KOPT-K1 (cell line): ENCODE measurements around the gene PMF1.
"Not testable (repeated sequence)": the region's sequence is repeated elsewhere in the genome, so short reads cannot be mapped to it uniquely, and the experiment has no call there.

Source experiments
- H3K27ac ChIP-seq: fragments of 200-600 bp; sonication (generic); 2 replicates; pipeline ENCODE4 v1.5.1; 2016; ENCODE audit warnings: antibody characterized with exemption, mild to moderate bottlenecking, low read depth, low read length; ENCODE audit not compliant: poor library complexity, severe bottlenecking
- H3K36me3 ChIP-seq: fragments of 200-600 bp; sonication (generic); 2 replicates; pipeline ENCODE4 v1.5.1; 2017; ENCODE audit warnings: antibody characterized with exemption, mild to moderate bottlenecking, low read length, moderate library complexity; ENCODE audit not compliant: insufficient read depth
- H3K9me3 ChIP-seq: fragments of 200-600 bp; sonication (generic); 2 replicates; pipeline ENCODE4 v1.5.1; 2017; ENCODE audit warnings: antibody characterized with exemption, low read length, mild to moderate bottlenecking; ENCODE audit not compliant: insufficient read depth, poor library complexity, severe bottlenecking

Gene PMF1

DNA sequence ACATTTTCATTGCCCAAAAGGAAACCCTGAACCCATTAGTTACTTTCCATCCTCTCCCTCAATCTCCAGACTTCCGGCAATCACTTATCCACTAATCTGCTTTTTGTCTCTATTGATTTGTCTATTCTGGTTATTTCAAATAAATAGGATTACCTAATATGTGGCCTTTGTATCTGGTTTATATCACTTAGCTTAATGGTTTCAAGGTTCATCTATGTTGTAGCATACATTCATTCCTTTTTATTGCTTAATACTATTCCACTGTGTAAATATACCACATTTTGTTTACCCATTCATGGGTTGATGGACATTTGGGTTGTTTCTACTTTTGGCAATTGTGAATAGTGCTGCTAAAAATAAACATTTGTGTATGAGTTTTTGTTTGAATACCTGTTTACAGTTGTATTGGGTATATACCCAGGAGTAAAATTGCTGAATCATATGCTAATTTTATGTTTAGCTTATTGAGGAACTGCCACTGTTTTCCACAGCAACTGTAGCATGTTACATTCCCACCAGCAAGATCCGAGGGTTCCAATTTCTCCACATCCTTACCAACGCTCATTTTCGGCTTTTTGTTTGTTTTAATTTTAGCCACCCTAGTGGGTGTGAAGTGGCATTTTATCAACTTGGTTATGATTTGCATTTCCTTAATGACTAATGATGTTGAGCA, 21.4 kb upstream of the PMF1 start:
- Histone ChIP-seq H3K36me3 (peaks cover 13% of the 10 kb centered on the region), H3K9me3 (peaks cover 15% of the 10 kb centered on the region), H3K27ac (no peak overlapping the region)

- H3K9me3 ChIP-seq = peaks cover 9% of the 10 kb centered on the region
- H3K27ac ChIP-seq = peak overlapping the region; percentile 89
- H3K36me3 ChIP-seq = peaks cover 21% of the 10 kb centered on the region
These were observed 19.7 kb upstream of the PMF1 start for GRCh38 chr1:156193208-156193487.

DNA sequence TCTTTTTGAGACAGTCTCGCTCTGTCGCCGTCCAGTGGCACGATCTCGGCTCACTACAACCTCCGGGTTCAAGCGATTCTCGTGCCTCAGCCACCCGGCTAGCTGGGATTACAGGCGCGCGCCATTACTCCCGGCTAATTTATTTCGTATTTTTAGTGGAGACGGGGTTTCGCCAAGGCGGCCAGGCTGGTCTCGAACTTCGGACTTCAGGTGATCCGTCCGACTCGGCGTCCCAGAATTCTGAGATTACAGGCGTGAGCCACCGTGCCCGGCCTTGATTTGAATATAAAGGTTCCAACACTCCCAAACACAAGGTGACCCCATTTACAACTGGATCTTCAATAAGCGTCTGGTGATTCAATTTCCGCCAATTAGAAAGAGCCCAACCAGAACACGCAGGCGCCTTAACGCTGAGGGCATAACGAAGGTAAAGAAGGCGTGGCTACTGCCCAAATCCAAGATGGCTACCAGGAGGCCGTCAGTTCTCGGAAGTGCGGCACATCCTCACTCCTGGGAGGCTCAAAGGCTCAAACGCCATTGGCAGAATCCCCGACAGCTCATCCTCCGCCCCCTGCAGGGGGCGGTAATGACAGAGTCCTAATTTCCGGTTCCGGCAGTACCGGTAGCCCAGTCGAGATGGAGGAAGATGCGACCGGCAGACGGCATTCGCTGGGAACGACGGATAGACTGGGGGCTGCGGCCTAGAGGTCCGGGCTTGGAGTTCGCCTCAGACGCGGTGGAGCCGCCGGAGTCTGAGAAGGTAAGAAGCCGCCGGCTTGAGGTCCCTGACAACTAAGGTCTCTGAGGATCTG, 19.1 kb upstream of the PMF1 start, which contains the start of gene SLC25A44:
SLC25A44 (plus strand) TSS at position 617 of the 812 bp plus-strand sequence. CDS start 5,744 bp downstream, outside the sequence.
- H3K9me3 ChIP-seq = peaks cover 8% of the 10 kb centered on the region
- peak within 1 kb of the TSS; percentile 89 for H3K27ac ChIP-seq
- H3K36me3 ChIP-seq = peaks cover 21% of the 10 kb centered on the region

GRCh38 chr1:156194300-156194652, 18.5 kb upstream of the PMF1 start:
- H3K9me3 ChIP-seq = peaks cover 2% of the 10 kb centered on the region
- H3K27ac ChIP-seq = peak overlapping the region; percentile 89
- H3K36me3 ChIP-seq = peaks cover 24% of the 10 kb centered on the region

GRCh38 chr1:156195853-156196252, 17.0 kb upstream of the PMF1 start:
- peaks cover 40% of the 10 kb centered on the region for H3K36me3 ChIP-seq
- H3K27ac ChIP-seq = no peak overlapping the region
- no peaks in the 10 kb centered on the region for H3K9me3 ChIP-seq

GRCh38 chr1:156196445-156196844, 16.4 kb upstream of the PMF1 start:
- Histone ChIP-seq H3K27ac (no peak overlapping the region), H3K9me3 (no peaks in the 10 kb centered on the region), H3K36me3 (peaks cover 46% of the 10 kb centered on the region)

DNA sequence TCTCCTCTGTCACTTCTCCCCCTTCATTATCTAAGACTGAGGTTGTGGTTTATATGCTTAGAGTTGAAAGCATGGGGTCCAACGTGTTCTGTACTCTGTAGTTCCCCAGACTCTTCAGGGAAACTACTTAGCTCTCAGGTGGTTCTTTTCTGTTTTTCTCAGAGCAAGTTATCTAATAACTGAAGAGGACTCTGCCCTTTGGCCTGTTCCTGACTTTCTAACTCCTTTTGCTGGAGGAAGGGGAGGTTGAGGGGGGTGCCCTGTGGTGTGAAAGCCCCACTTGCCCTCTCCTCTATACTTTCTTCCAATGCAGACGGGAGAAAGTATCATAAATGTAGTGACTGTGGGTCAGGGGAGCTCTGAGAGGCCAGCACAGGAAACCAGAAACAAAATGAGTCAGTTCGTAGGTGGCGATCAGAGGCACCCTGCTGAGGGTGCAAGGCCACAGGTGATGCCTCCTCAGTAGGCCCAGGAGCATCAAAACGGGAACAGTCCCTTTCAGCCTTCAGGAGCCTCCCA, 13.9 kb upstream of the PMF1 start:
- peaks cover 66% of the 10 kb centered on the region for H3K36me3 ChIP-seq
- H3K9me3 ChIP-seq = no peaks in the 10 kb centered on the region
- peak overlapping the region; percentile 65 for H3K27ac ChIP-seq

DNA sequence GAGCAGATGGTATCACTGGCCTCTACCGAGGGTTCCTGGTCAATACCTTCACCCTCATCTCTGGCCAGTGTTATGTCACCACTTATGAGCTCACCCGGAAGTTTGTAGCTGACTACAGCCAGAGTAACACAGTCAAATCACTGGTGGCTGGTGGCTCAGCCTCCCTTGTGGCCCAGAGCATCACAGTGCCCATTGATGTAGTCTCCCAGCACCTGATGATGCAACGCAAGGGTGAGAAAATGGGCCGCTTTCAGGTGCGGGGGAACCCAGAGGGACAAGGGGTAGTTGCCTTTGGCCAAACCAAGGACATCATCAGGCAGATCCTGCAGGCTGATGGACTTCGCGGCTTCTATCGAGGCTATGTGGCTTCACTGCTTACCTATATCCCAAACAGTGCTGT, 12.8 kb upstream of the PMF1 start:
- H3K9me3 ChIP-seq = no peaks in the 10 kb centered on the region
- peaks cover 77% of the 10 kb centered on the region for H3K36me3 ChIP-seq
- H3K27ac ChIP-seq = no peak overlapping the region

DNA sequence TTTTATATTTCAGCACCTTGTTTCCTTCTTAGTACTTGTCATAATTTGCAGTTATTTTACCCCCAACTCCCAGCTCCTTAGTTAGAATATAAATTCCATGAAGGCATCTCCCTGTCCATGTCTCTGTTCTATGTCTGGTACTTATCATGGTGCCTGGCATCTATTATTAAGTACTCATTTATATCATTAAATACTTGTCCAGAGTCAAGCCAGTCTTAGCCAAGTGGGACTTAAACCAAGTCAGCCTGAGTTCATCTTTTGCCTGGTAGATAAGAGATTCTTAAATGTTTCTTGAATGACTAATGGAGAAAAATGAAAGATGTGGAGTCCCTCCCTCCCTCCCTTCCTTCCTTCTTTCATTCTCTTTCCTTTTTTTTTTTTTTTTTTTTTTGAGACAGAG, 9.5 kb upstream of the PMF1 start:
- Histone ChIP-seq H3K36me3 (peaks cover 88% of the 10 kb centered on the region), H3K27ac (no peak overlapping the region), H3K9me3 (no peaks in the 10 kb centered on the region)

DNA sequence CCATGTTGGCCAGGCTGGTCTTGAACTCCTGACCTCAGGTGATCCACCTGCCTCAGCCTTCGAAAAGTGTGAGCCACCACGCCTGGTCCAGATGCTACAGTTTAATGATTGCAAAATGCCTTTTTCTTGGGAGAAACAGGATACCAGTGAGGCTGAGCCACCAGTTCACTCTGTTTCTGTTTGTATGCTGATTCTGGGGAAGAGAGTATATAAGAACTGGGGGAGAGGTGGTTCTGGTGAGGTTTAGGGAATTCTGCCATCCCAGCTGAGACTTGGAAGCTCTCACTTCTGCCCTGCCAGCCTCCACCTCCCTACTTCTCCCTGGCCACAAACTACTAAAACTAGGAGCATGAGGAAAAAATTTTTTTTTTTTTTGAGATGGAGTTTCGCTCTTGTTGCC, 8.1 kb upstream of the PMF1 start:
- Histone ChIP-seq H3K27ac (no peak overlapping the region), H3K9me3 (no peaks in the 10 kb centered on the region), H3K36me3 (peaks cover 95% of the 10 kb centered on the region)

- Histone ChIP-seq H3K9me3 (peaks cover 1% of the 10 kb centered on the region), H3K27ac (no peak overlapping the region), H3K36me3 (peaks cover 67% of the 10 kb centered on the region)
These were observed 1.6 kb upstream of the PMF1 start for GRCh38 chr1:156211243-156211642.

GRCh38 chr1:156212130-156212529, 677 bp upstream of the PMF1 start:
- peak overlapping the region; percentile 95 for H3K27ac ChIP-seq
- peaks cover 58% of the 10 kb centered on the region for H3K36me3 ChIP-seq
- peaks cover 6% of the 10 kb centered on the region for H3K9me3 ChIP-seq

- peak overlapping the region; percentile 95 for H3K27ac ChIP-seq
- H3K36me3 ChIP-seq = peaks cover 44% of the 10 kb centered on the region
These were observed 798 bp downstream of the PMF1 start for GRCh38 chr1:156213644-156213966.

DNA sequence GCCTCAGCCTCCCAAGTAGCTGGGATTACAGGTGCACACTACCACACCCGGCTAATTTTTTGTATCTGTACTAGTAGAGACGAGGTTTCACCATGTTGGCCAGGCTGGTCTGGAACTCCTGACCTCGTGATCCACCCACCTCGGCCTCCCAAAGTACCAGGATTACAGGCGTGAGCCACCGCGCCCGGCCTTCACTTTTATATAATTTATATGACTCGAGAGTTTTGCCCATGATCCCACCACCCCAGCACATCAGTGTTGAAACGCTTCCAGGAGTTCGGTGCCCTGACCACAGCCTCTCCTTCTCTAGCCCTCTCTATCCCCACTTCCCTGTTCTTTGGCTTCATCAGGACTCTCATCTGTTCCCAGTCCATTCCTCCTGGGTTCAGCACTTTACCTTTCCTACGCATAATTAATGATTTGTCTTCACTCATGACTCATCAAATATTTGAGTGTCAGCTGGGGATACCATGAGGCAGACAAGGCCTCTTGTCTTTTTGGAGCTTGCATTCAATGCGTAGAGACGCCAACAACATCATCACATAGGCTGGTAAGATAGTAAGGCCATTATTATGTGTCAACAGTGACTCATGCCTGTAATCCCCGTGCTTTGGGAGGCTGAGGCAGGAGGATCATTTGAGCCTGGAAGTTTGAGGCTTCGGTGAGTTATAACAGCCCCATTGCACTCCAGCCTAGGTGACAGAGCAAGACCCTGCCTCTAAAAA, 1.4 kb downstream of the PMF1 start:
- Histone ChIP-seq H3K36me3 (peaks cover 38% of the 10 kb centered on the region), H3K27ac (peak overlapping the region; percentile 95), H3K9me3 (peaks cover 6% of the 10 kb centered on the region)

More at GRCh38 chr1:156213644-156213966, 798 bp downstream of the PMF1 start:
- peaks cover 6% of the 10 kb centered on the region for H3K9me3 ChIP-seq

GRCh38 chr1:156216361-156217086, 3.7 kb downstream of the PMF1 start:
- H3K36me3 ChIP-seq = peaks cover 26% of the 10 kb centered on the region
- not testable (repeated sequence) for H3K27ac ChIP-seq, H3K9me3 ChIP-seq
